GM18907 (cell line): Measurements from ENCODE around the gene PLCL1.
A peak's percentile ranks its signal among the peaks of the same experiment; 100 is the strongest.

ENCODE experiments used
- ATAC-seq: cut with Tn5 transposase; IDR thresholded peaks from one replicate; pipeline ENCODE4 v1.9.1; 2021; ENCODE audit warnings: mild to moderate bottlenecking, moderate library complexity; ENCODE audit not compliant: unreplicated experiment

PLCL1 gene

DNA sequence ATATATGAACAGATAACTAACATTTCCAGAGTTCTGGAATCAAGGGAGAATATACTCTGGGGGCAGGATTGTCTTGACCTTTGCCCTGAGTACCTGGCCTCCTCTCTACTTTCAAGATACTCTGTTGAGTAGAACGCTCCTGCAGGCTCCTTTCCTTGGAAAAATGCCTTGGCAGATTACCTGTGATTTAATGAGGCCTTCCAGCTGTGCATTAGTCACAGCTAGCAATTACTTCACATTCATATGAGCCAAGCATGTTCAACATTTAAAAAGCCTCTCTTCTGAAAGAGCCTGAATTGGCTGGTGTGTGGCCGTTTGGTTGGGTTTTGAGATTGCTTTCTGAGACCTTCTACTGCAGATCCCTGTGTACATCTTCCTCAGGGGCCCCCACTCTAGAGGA is 142.2 kb downstream of the PLCL1 start:
- ATAC-seq: no peak

GRCh38 chr2:197947219-197947757 is 142.9 kb downstream of the PLCL1 start:
- no peak for ATAC-seq

GRCh38 chr2:197949224-197949623 is 144.8 kb downstream of the PLCL1 start:
- no peak for ATAC-seq

DNA sequence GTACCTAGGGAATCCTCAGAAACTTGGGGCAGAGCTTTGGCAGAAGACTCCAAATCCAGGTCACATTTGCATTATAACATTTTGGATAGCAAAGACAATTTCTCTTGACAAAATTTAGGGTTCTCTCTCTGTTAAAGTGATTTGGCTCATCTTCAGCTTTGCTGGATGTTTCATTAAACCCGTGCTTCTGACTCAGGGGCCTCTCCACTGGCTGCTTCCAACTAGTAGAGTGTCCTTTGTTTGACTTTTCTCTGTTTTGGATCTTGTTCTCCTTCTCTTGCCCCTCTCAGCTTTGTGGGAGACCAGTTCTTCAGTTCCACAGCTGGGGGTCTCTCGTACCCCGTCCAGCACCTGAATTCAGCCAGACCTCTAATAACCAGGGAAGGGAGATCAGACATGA is 145.6 kb downstream of the PLCL1 start:
- no peak for ATAC-seq

DNA sequence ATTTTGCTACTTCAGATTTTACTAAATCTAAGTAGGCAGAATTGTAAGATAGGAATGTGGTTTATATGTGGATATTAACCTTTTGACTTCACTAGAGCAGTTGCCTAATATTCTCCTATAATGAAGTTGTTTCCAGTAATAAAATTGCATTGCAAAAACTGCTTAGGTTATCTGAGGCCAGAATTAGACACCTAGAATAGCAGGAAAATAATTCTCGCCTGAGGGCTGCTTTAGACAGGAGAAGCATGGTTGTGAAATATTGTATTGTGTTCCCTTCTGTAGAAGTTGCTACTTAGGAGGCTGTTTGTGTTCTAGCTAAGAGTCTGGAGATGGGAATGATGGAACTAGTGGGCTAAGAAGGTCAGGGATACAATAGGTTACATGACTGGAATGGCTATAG is 146.3 kb downstream of the PLCL1 start:
- ATAC-seq: no peak

GRCh38 chr2:197952540-197953202 is 148.3 kb downstream of the PLCL1 start:
- ATAC-seq: peak; percentile 75

- ATAC-seq: no peak
These were observed 149.9 kb downstream of the PLCL1 start for GRCh38 chr2:197954328-197954727.

- ATAC-seq: no peak
These were observed 154.3 kb downstream of the PLCL1 start for GRCh38 chr2:197958592-197959150.

- no peak for ATAC-seq
These were observed 155.0 kb downstream of the PLCL1 start for GRCh38 chr2:197959383-197959782.

- no peak for ATAC-seq
These were observed 156.4 kb downstream of the PLCL1 start for GRCh38 chr2:197960786-197961185.

- ATAC-seq: no peak
These were observed 160.3 kb downstream of the PLCL1 start for GRCh38 chr2:197964720-197965119.

DNA sequence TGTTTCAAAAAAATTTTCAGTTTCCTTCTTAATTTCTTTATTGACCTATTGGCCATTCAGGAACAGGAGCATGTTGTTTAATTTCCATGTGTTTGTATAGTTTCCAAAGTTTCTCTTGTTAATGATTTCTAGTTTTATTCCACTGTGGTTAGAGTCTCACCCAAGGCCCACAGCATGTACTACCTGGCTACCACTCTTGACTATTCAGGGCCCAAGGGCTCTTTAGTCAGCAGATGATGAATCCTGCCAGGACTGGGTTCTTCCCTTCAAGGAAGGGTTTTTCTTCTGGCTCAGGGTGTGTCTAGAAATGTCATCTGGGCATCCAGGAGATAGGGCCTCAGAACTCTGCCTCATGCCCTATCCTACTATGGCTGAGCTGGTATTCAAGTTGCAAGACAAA is 161.4 kb downstream of the PLCL1 start:
- ATAC-seq: no peak

- no peak for ATAC-seq
These were observed 165.0 kb downstream of the PLCL1 start for GRCh38 chr2:197969391-197969893.

- ATAC-seq: no peak
These were observed 167.7 kb downstream of the PLCL1 start for GRCh38 chr2:197972061-197972460.

DNA sequence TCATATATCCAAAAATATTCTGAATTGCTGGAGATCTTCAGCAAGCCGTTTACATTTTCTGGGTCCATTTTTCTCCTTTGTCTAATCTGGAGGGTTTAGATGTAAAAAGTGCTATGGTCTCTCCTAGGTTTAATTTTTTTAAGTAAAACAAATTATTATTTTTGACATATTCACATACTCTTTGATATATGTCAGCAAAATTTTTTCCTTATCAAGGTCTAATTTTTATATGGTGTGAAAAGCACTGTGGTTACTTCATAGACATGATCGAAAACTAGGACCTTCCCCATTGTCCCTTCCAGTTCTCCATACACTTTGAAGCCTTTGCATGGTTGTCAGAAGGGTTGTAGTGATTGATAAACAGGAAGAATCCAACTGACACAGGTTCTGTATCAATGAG is 168.2 kb downstream of the PLCL1 start:
- ATAC-seq: no peak

DNA sequence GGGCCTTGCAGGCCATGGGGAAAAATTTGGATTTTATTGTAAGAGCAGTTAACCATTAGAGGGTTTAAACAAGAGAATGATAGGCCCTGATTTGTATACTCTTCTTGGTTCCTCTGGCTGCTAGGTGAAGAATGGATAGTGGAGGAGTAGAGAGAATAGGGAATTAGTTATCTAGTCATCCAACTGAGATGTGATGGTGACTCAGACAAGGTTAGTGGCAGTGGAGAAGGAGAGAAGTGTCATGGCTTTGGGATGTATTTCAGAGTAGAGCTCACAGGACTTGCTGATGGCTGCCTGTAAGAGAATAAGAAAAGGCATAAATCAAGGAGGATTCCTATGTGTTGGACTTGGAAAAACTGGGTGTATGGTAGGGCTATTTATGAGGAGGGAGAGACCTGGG is 169.4 kb downstream of the PLCL1 start:
- no peak for ATAC-seq

GRCh38 chr2:197975931-197976519 is 171.6 kb downstream of the PLCL1 start:
- no peak for ATAC-seq

GRCh38 chr2:197978971-197979370 is 174.6 kb downstream of the PLCL1 start:
- no peak for ATAC-seq

DNA sequence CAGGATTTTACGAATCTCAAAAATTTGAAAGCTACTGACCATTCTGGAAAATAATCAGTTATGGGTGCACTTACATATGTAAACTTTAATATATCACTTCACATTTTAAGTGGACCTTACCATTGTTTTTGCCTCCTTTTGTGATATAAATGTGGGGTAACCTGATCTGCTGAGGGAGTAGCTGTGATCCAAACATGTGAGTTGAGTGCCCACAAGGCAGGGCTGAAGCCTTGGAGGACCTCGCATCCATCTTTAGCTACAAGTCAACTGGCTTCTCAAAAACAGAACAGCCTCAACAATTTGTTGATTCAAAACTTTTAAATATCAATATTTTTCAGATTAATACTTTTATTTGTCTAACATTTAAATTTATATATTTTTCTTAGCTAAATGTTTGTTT is 178.2 kb downstream of the PLCL1 start:
- no peak for ATAC-seq

DNA sequence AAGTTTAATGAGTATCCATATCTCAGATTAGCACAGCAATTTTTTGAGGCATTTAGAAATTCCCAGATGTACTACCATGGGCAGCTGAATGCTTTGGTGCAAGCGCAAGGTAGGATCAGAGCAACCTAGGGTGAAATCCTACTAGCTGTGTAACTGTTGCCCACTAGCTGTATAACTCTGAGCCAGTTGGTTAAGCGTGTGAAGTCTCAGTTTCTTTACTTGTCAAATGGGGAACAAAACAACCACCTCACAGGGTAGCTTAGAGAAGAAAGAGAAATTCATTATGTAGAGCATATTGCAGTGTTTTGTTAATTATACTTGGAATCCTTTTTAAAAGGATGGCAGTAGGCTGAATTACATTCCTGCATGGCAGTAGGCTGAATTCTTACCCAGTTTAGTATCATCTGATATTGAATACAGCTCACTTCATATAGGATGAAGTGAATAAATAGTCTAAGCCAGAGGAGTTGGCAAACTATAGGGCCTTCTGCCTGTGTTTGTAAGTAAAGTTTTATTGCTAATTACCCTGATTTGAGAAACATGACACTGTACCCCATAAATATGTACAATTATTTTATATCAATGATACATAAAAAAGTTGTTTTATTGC is 180.7 kb downstream of the PLCL1 start:
- no peak for ATAC-seq

DNA sequence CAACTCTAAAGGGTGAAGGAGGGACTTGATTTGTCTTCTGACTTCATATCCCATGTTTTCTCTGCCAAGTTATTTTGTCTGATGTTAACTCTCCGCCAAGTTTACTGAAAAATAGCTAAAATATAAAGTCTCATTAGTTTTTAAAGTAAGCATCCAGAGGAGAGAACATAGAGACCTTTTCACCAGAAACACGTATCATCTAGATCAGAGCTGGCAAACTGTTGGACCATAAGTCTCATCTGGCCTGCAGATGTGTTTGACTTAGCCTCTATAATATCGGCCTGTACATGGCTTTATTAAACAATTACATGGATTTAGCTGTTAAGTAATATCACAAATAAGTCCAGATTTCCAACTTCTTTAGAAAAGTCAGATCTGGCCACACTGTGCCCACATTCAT is 182.6 kb downstream of the PLCL1 start:
- no peak for ATAC-seq

GRCh38 chr2:197990356-197990755 is 186.0 kb downstream of the PLCL1 start:
- ATAC-seq: no peak
